HepG2 (cell line): ENCODE measurements around the gene IFIT3. TPM values are rescaled to one million over a fixed set of nuclear protein-coding genes. Genes with fewer than 3 reads are reported as not detected.
A peak's percentile ranks its signal among the peaks of the same experiment; 100 is the strongest.

Experiments
- ATM ChIP-seq: fragments of 450-650 bp; IDR thresholded peaks from 2 replicates; pipeline ENCODE4 v1.7.1; 2017; ENCODE audit warnings: mild to moderate bottlenecking, borderline replicate concordance
- DRAP1 ChIP-seq: IDR thresholded peaks from 2 replicates; pipeline ENCODE4 v1.6.1; 2016; ENCODE audit warnings: missing genetic modification reagents, missing compliant biosample characterization
- FOXO4 ChIP-seq: sonication (generic); formaldehyde crosslinking; conservative IDR thresholded peaks from 2 replicates; pipeline ENCODE4 v1.8.1; 2023; ENCODE audit warnings: missing genetic modification reagents
- GATA4 ChIP-seq: sonication (generic); IDR thresholded peaks from 2 replicates; pipeline ENCODE4 v1.6.1; 2016; ENCODE audit warnings: antibody characterized with exemption, low read depth, borderline replicate concordance
- GMEB1 ChIP-seq: sonication (generic); formaldehyde crosslinking; IDR thresholded peaks from 2 replicates; pipeline ENCODE4 v1.5.1; 2020; ENCODE audit warnings: missing genetic modification reagents, mild to moderate bottlenecking, borderline replicate concordance
- HNRNPK ChIP-seq: fragments of 200-400 bp; formaldehyde crosslinking; IDR thresholded peaks from 2 replicates; pipeline ENCODE4 v1.6.1; 2018; ENCODE audit warnings: low read length, low read depth, moderate library complexity, mild to moderate bottlenecking; ENCODE audit not compliant: poor library complexity, severe bottlenecking
- HNRNPUL1 ChIP-seq: fragments of 200-400 bp; formaldehyde crosslinking; IDR thresholded peaks from 2 replicates; pipeline ENCODE4 v1.6.1; 2017; ENCODE audit warnings: low read depth, mild to moderate bottlenecking, low read length, moderate library complexity
- IRF2 ChIP-seq: IDR thresholded peaks from 2 replicates; pipeline ENCODE4 v1.6.1; 2018; ENCODE audit warnings: missing genetic modification reagents, missing compliant biosample characterization
- LCORL ChIP-seq, 2 experiments: fragments of 450-650 bp in 1 of 2; sonication (generic) in 1 of 2; formaldehyde crosslinking in 1 of 2; IDR thresholded peaks; 2 replicates each; pipeline versions ENCODE4 v1.5.0 to v1.6.1; 2017 to 2020; ENCODE audit warnings: antibody characterized with exemption in 1 of 2, missing genetic modification reagents in 1 of 2
- SMAD9 ChIP-seq: sonication (generic); formaldehyde crosslinking; IDR thresholded peaks from 2 replicates; pipeline ENCODE4 v1.5.1; 2020; ENCODE audit warnings: mild to moderate bottlenecking, missing genetic modification reagents
- SNAI1 ChIP-seq: sonication (generic); formaldehyde crosslinking; IDR thresholded peaks from 2 replicates; pipeline ENCODE4 v1.5.0; 2020; ENCODE audit warnings: mild to moderate bottlenecking, missing genetic modification reagents, borderline replicate concordance
- TCF12 ChIP-seq, 2 experiments: fragments of 450-650 bp in 1 of 2; sonication (generic) in 1 of 2; formaldehyde crosslinking in 1 of 2; IDR thresholded peaks; 2 replicates each; pipeline versions ENCODE4 v1.6.1 to v1.8.0; 2017 to 2022; ENCODE audit warnings: antibody characterized with exemption in 1 of 2, mild to moderate bottlenecking in 1 of 2, missing genetic modification reagents in 1 of 2, moderate library complexity in 1 of 2
- TRIM22 ChIP-seq: fragments of 450-650 bp; IDR thresholded peaks from 2 replicates; pipeline ENCODE4 v1.6.1; 2017
- ZNF264 ChIP-seq: sonication (generic); formaldehyde crosslinking; IDR thresholded peaks from 2 replicates; pipeline ENCODE4 v1.4.0; 2020; ENCODE audit warnings: missing genetic modification reagents
- ZNF510 ChIP-seq: sonication (generic); formaldehyde crosslinking; IDR thresholded peaks from 2 replicates; pipeline ENCODE4 v1.4.0; 2020; ENCODE audit warnings: low read depth, mild to moderate bottlenecking, missing genetic modification reagents
- ZNF543 ChIP-seq: sonication (generic); formaldehyde crosslinking; IDR thresholded peaks from 2 replicates; pipeline ENCODE4 v1.4.0; 2020; ENCODE audit warnings: mild to moderate bottlenecking, missing genetic modification reagents
- polyA plus RNA-seq, 8 experiments: library from polyadenylated mRNA; depleted of rRNA in 3 of 8; stranded (reverse) in 7 of 8; unstranded in 1 of 8; fragments of >200 nt; fragmentation: Illumina TruSeq in 4 of 8; extraction: Trizol in 4 of 8; gene quantifications; 2 replicates each; pipeline versions ENCODE4 v1.2.1 to v1.2.3, GENCODE V29; 2011 to 2016; ENCODE audit warnings: low read depth in 4 of 8, missing spikeins in 1 of 8, mixed read lengths in 1 of 8; ENCODE audit not compliant: insufficient read depth in 1 of 8
- total RNA-seq, 5 experiments: library from RNA; depleted of rRNA; stranded (reverse); fragments of >200 nt; fragmentation: Illumina TruSeq; extraction: Trizol; gene quantifications; 2 replicates each; pipeline ENCODE4 v1.2.3, GENCODE V29; 2016; ENCODE audit warnings: low read depth in 1 of 5
- TF ChIP-seq, protein P1 (sequence below): sonication (generic); formaldehyde crosslinking; IDR thresholded peaks from 2 replicates; pipeline ENCODE4 v1.8.0; 2022; ENCODE audit warnings: mild to moderate bottlenecking, missing genetic modification reagents, moderate library complexity
- TF ChIP-seq, protein P2 (sequence below): sonication (generic); formaldehyde crosslinking; IDR thresholded peaks from 2 replicates; pipeline ENCODE4 v1.5.1; 2020; ENCODE audit warnings: mild to moderate bottlenecking, missing genetic modification reagents, moderate library complexity

Gene IFIT3
- total and polyA plus RNA-seq, 2 of the 13 experiments (the other 11 are each of a cell fraction or from before 2014, with no cell fraction given) = 0.48 to 3.1 TPM

DNA sequence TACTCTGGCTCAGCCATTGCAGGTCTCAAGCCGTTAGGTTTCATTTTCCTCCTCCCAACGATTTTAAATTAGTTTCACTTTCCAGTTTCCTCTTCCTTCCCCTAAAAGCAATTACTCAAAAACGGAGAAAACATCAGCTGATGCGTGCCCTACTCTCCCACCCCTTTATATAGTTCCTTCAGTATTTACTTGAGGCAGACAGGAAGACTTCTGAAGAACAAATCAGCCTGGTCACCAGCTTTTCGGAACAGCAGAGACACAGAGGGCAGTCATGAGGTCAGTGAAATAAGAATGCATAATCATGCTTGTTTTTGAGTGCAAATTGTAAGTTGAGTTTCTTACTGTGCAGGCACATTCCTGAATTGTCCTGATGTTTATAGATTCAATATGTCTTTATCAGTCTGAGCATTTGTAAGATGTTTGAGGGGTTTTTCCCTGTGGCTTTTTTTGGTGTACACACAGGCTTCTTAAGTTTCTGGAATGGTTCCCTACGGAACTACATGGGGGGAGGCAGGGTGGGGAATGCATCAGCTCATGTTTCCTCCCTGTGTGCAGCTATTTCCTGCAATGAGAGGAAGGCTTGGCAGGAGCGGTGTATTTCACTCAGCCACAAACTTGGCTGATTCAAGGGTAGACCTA lies at the start of gene IFIT3 (continued):
- TF ChIP-seq TCF12 (IDR thresholded peaks at IDR 0.05) (no peak), TCF12 (CRISPR knock-in tag; IDR thresholded peaks at IDR 0.05) (no peak), FOXO4 (CRISPR knock-in tag) (no peak), ZNF543 (CRISPR knock-in tag) (no peak), ZNF510 (CRISPR knock-in tag) (no peak), IRF2 (CRISPR knock-in tag) (0 out of 2 replicates have a peak, but pooled peaks have one; percentile 6), LCORL (IDR thresholded peaks at IDR 0.05) (no peak), LCORL (CRISPR knock-in tag; IDR thresholded peaks at IDR 0.05) (0 out of 2 replicates have a peak, but pooled peaks have one; percentile 26), GMEB1 (CRISPR knock-in tag) (no peak), GATA4 (no peak), ZNF264 (CRISPR knock-in tag) (no peak), HNRNPUL1 (no peak), TRIM22 (no peak), SNAI1 (CRISPR knock-in tag) (no peak), SMAD9 (CRISPR knock-in tag) (no peak), DRAP1 (no peak), ATM (no peak), HNRNPK (no peak)
- TF ChIP-seq, protein P1, sequence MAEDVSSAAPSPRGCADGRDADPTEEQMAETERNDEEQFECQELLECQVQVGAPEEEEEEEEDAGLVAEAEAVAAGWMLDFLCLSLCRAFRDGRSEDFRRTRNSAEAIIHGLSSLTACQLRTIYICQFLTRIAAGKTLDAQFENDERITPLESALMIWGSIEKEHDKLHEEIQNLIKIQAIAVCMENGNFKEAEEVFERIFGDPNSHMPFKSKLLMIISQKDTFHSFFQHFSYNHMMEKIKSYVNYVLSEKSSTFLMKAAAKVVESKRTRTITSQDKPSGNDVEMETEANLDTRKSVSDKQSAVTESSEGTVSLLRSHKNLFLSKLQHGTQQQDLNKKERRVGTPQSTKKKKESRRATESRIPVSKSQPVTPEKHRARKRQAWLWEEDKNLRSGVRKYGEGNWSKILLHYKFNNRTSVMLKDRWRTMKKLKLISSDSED = no peak
- TF ChIP-seq, protein P2, sequence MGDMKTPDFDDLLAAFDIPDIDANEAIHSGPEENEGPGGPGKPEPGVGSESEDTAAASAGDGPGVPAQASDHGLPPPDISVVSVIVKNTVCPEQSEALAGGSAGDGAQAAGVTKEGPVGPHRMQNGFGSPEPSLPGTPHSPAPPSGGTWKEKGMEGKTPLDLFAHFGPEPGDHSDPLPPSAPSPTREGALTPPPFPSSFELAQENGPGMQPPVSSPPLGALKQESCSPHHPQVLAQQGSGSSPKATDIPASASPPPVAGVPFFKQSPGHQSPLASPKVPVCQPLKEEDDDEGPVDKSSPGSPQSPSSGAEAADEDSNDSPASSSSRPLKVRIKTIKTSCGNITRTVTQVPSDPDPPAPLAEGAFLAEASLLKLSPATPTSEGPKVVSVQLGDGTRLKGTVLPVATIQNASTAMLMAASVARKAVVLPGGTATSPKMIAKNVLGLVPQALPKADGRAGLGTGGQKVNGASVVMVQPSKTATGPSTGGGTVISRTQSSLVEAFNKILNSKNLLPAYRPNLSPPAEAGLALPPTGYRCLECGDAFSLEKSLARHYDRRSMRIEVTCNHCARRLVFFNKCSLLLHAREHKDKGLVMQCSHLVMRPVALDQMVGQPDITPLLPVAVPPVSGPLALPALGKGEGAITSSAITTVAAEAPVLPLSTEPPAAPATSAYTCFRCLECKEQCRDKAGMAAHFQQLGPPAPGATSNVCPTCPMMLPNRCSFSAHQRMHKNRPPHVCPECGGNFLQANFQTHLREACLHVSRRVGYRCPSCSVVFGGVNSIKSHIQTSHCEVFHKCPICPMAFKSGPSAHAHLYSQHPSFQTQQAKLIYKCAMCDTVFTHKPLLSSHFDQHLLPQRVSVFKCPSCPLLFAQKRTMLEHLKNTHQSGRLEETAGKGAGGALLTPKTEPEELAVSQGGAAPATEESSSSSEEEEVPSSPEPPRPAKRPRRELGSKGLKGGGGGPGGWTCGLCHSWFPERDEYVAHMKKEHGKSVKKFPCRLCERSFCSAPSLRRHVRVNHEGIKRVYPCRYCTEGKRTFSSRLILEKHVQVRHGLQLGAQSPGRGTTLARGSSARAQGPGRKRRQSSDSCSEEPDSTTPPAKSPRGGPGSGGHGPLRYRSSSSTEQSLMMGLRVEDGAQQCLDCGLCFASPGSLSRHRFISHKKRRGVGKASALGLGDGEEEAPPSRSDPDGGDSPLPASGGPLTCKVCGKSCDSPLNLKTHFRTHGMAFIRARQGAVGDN (CRISPR knock-in tag) = no peak
